GM19372 (cell line): ENCODE measurements around the gene CDH20.

Source experiments
- ATAC-seq: cut with Tn5 transposase; IDR thresholded peaks from one replicate; pipeline ENCODE4 v1.9.1; 2021; ENCODE audit warnings: mild to moderate bottlenecking, low read depth, moderate library complexity; ENCODE audit not compliant: unreplicated experiment

CDH20 gene

DNA sequence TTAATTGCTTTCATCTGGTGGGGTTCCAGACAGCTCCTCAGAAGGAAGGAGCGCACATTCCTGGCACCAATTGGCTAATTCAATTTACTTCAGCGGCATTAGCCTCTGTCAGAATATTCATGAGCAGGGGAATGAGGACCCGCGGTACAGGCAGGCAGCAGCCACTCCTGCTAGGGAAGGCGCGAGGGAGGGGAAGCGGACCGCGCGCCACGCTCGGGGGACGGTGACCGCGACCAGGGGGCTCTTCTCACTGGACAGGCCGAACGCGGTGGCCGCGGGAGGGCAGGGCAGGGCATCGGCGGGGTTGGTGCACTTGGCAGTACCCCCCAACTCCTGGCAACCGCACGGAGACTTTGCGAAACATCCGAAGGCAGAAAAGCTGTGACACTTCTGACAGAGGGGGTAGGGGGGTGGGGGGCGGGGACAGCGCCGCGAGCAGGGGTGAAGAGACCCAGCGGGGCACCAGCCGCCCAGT is at the start of gene CDH20:
TSS of gene CDH20 (plus strand) at position 160 of the 475 bp plus-strand sequence.
- no peak for ATAC-seq

DNA sequence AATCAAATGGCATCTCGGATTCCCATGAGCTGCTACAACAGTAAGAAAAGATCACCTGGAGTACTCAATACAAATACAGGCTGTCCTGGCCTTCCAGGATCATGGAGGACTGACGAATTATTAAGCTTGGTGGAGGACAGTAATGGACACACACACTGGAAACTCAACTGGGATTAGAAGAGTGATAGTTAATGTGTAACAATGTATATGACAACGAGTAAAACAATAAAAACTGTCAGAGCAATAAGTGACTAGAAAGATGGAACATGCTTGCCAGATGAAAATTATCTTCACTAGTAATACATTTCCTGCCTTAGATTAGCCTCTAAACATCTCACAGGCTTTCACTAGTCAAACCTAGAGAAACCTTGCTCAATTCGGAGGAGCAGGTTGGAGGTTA is 49.2 kb upstream of the CDH20 start:
- ATAC-seq, result no peak

DNA sequence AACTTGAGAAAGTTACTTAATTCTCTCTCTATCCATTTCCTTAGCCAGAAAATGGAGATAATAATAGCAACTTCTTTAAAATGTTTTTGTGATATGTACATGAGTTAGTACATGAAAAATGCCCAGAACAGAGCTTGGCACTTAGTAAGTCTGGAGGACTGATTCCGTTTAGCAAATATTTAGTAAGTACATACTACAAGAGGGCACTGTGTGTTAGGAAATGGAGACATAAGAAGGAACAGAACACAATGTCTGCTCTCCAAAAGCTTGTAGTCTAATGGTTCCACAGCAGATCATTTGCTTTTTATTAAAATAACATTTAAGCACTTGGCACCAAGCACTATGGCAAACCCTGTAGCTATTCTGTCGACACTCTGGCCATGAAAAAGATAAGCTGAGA is 47.5 kb upstream of the CDH20 start:
- ATAC-seq, result no peak

DNA sequence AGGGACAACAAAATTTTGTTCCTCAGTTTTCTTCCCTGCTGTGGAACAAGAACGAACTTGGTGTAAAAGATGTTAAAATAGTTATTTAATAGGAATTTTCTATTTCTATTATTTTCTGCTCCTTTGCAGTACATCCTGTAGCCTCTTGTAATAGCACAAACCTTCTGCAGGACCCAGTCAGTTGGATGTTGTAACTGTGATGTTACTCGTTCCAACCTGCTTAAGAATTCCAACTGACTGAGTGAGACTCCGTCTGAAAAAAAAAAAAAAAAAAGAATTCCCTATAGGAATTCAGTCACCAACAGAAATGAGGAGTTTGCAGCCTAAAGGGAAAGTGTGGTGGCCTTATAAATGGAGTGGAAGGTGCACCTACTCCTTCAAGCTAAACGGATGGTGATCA is 46.4 kb upstream of the CDH20 start:
- no peak for ATAC-seq

- no peak for ATAC-seq
These were observed 42.6 kb upstream of the CDH20 start for GRCh38 chr18:61290616-61291015.

- no peak for ATAC-seq
These were observed 40.8 kb upstream of the CDH20 start for GRCh38 chr18:61292280-61293035.

GRCh38 chr18:61295153-61295552 is 38.1 kb upstream of the CDH20 start:
- ATAC-seq, result no peak

DNA sequence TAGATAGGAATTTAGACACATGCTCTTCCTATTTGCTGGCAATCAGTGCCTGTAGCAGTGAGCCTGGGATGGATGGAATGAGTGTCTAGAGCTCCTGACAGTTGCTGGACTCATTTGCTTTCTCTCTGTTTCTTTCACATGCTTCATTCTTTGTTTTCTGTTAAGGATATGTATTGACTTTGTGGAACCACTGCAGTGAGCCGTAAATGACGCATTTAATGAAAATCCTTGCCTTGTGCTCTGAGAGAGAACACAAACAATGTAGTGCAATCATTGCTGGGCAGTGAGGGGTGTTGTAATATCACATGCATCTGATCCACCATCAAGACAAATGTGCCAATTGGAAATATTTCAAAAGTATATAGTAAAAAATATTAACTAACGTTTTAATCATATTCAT is 25.2 kb upstream of the CDH20 start:
- ATAC-seq, result no peak

GRCh38 chr18:61308795-61309393 is 24.3 kb upstream of the CDH20 start:
- ATAC-seq, result no peak

- peak; percentile 96 for ATAC-seq
These were observed 10.9 kb upstream of the CDH20 start for GRCh38 chr18:61322265-61322873.

GRCh38 chr18:61323951-61324350 is 9.3 kb upstream of the CDH20 start:
- ATAC-seq, result no peak

DNA sequence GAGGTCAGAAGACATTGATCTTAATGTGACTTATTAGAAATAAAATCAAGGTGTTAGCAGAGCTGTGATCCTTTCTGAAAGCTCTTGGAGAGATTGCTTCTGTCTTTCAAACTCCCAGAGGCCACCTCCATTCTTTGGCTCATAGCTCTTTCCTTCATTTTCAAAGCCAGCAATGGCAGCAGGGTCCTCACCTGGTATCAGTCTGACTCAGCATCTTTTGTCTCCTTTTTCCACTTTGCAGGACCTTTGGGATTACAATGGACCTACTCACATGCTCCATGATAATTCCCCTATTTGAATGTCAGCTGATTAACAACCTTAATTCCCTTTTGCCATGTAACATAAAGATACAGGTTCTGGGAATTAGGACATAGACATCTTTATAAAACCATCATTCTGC is 6.8 kb upstream of the CDH20 start:
- ATAC-seq, result no peak

- ATAC-seq, result no peak
These were observed 3.8 kb upstream of the CDH20 start for GRCh38 chr18:61329398-61329797.

DNA sequence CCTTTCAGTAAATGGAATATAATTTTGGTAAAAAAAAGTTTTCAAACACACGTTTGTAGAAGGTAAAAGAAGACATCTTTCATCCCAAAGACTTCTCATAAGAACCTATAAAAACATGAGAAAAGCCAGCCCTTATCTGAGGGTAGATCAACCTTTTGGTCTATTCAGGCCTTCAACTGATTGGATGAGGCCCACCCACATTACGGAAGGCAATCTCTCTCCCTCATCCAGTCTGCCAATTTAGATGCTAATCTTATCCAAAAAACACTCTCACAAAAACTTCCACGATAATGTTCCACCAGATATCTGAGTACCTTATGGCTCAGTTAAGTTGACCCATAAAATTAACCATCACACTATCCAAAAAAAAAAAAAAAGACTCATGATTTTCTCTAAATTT is 2.2 kb upstream of the CDH20 start:
- no peak for ATAC-seq

DNA sequence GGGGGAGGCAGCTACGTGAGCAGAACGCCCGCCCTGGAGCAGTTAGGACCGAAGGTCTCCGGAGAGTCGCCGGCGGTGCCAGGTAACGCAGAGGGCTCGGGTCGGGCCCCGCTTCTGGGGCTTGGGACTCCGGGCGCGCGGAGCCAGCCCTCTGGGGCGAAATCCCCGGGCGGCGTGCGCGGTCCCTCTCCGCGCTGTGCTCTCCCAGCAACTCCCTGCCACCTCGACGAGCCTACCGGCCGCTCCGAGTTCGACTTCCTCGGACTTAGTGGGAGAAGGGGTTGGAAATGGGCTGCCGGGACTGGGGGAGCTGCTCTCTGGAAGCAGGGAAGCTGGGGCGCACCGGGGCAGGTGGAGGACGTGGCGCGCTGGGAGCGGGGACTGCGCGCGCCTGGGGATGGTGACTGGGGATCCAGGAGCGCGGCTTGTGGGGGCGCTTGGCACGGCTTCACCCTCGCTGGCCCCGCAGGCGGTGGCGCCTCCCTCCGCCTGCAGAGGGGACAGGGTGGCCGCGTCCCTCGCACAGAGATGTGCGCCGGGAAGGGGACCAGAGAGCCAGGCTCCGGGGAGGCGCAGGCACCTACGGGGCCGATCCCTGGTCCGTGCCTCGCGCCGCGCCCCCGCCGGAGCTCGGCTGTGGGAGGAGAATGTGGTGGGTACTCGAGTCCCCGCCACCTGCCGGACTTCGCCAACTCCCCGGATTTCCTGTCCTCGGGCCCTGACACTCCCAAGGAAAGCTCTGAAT is 688 bp downstream of the CDH20 start:
- no peak for ATAC-seq

GRCh38 chr18:61334491-61334850 is 1.2 kb downstream of the CDH20 start:
- no peak for ATAC-seq

DNA sequence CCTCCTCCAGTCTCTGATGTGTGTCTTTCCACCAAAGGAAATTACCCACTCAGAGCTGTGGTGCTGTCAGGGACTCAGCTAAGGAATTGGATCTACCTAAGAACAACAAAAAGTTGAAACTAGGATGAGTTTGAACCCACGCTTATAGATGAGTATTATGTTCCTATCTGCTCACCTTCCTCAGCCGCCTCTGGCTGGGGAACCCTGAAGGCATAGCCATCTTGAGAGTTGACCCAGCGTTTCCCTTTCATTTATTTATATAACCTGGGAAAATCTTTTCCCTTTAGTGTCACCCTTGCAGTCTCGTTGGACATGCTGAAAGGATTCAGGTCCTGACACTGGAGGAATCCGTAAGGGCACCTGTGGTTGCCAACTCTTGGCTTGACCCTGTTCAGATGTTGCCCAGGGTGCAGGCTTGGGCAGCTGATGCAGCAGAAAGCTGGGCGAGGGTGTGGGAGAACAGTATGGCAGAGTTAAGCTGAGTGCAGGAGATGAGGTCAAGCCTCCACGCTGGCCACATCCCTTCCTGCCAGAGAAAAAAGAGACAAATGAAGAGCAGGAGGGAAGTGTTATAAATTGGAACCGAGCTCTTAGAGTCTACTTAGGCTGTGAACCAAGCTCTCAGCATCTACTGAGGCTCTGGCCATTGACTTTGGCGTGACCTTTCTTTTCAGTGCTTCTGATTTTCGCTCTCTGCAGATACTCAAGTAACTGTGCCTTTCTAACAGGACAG is 1.9 kb downstream of the CDH20 start:
- no peak for ATAC-seq

DNA sequence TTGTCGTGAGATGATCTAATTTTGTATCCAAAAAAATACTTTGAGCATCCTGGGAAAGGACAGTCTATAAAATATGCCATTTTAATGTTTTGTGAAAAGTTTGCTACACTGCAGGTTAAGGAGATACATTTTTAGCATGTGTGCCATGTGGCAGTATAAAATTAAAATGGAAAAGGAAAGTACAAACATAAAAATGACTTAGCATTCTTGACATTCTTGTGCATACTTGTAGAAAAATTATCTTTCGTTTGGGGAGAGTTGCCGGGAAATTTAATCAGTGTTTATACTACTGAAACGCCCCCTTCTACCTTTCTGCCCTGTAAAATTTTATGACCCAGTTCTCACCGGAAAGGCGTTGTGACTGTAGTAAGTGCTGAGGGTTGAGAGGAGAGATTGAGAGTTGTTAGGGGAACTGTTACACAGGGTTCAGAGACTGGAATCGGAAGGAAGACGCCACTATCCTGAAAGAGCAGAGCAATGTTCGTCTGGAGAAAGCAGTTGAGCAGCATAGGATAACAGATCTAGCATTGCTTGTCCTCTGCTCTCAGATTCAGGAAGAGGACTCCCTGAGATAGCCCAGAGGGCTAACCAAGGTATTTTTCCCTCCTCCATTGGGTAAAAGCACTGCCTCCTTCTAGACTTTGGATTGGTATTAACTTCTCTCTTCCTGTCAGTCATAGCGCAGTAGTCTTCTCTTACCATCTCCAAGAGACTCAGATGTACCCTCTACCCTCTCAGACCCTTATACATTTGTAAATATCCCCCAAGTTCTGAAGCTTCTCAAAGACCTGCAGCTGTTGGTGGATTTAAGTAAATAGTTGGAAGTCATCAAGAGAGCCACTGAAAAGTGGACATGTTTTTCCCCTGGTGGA is 2.7 kb downstream of the CDH20 start:
- no peak for ATAC-seq

DNA sequence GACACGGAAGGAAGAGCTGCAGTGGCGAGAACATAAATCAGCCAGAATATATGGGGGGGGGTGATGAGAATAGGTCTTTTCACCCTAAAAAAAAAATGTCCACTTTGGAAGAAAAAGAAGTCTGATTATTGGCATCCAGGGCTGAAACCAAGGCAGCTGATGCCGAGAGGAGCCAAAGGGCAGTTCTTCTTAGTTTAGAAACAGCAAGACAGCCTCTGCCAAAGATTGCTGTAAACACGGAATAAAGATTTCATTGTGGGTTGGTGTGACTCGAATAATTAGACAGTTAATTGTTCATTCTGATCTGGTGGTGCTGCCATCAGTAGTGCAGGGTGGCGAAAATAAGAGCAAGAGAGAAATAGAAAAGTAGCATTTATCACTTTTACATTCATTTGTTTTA is 3.5 kb downstream of the CDH20 start:
- ATAC-seq, result no peak

GRCh38 chr18:61337527-61337926 is 4.3 kb downstream of the CDH20 start:
- ATAC-seq, result no peak
